Stimulated activated CD4-positive, alpha-beta T cell treated with anti-CD3 and anti-CD28 coated beads, Interleukin-1b, Interleukin-23, amount 100 ng/mL, for 4 hours (primary cell): ENCODE data around the gene SNX8.
A peak's percentile ranks its signal among the peaks of the same experiment; 100 is the strongest.

Experiments used
- DNase-seq, 2 donors: peaks; one replicate each; pipeline ENCODE4 v3.0.0-alpha.2; 2020; ENCODE audit warnings: low read depth in 2 of 2

The SNX8 gene

GRCh38 chr7:2223321-2223720, 90.9 kb downstream of the SNX8 start:
- no peak for DNase-seq

- DNase-seq: no peak
Observed at GRCh38 chr7:2222516-2222915, 91.7 kb downstream of the SNX8 start.

GRCh38 chr7:2220954-2221353, 93.3 kb downstream of the SNX8 start:
- no peak for DNase-seq

- DNase-seq: no peak
Observed at GRCh38 chr7:2220506-2220905, 93.7 kb downstream of the SNX8 start.

- no peak for DNase-seq
Observed at GRCh38 chr7:2220030-2220429, 94.2 kb downstream of the SNX8 start.

GRCh38 chr7:2219606-2220005, 94.6 kb downstream of the SNX8 start:
- DNase-seq: no peak

- DNase-seq: no peak
Observed at GRCh38 chr7:2219136-2219535, 95.1 kb downstream of the SNX8 start.

GRCh38 chr7:2218444-2218785, 95.8 kb downstream of the SNX8 start:
- DNase-seq: no peak

- no peak for DNase-seq
Observed at GRCh38 chr7:2217716-2218443, 96.4 kb downstream of the SNX8 start.

- DNase-seq: no peak
Observed at GRCh38 chr7:2217206-2217605, 97.0 kb downstream of the SNX8 start.

GRCh38 chr7:2215851-2216250, 98.4 kb downstream of the SNX8 start:
- DNase-seq: no peak

- DNase-seq: no peak
Observed at GRCh38 chr7:2214636-2215035, 99.6 kb downstream of the SNX8 start.

GRCh38 chr7:2213551-2214215, 100.6 kb downstream of the SNX8 start:
- no peak for DNase-seq

- DNase-seq: no peak
Observed at GRCh38 chr7:2212906-2213305, 101.3 kb downstream of the SNX8 start.

GRCh38 chr7:2211926-2212325, 102.3 kb downstream of the SNX8 start:
- DNase-seq: no peak

- no peak for DNase-seq
Observed at GRCh38 chr7:2211259-2211880, 102.9 kb downstream of the SNX8 start.

- no peak for DNase-seq
Observed at GRCh38 chr7:2210551-2211258, 103.5 kb downstream of the SNX8 start.

- DNase-seq: no peak
Observed at GRCh38 chr7:2209961-2210323, 104.3 kb downstream of the SNX8 start.

- DNase-seq: peak; percentile 15 to 29
Observed at GRCh38 chr7:2209146-2209960, 104.9 kb downstream of the SNX8 start.

GRCh38 chr7:2208712-2209111, 105.5 kb downstream of the SNX8 start:
- no peak for DNase-seq

- no peak for DNase-seq
Observed at GRCh38 chr7:2205036-2205780, 109.0 kb downstream of the SNX8 start.
